NCI-H1436 treated with DMSO at 0.1 percent for 48 hours (cell line): ENCODE measurements around the gene BFSP1.

Source experiments
- DNase-seq: peaks from one replicate; lab custom pipeline; 2025; lab: John Stamatoyannopoulos, UW

The BFSP1 gene

GRCh38 chr20:17519606-17520285 lies 11.4 kb downstream of the BFSP1 start:
- DNase-seq, result no peak

GRCh38 chr20:17518339-17519052 lies 12.7 kb downstream of the BFSP1 start:
- DNase-seq, result no peak

GRCh38 chr20:17515053-17515452 lies 16.1 kb downstream of the BFSP1 start:
- no peak for DNase-seq

- DNase-seq, result no peak
Observed at GRCh38 chr20:17513939-17514338, 17.2 kb downstream of the BFSP1 start.

GRCh38 chr20:17511401-17511800 lies 19.8 kb downstream of the BFSP1 start:
- no peak for DNase-seq

- DNase-seq, result no peak
Observed at GRCh38 chr20:17510548-17510947, 20.6 kb downstream of the BFSP1 start.

- no peak for DNase-seq
Observed at GRCh38 chr20:17508756-17509155, 22.4 kb downstream of the BFSP1 start.

- DNase-seq, result no peak
Observed at GRCh38 chr20:17507531-17507930, 23.6 kb downstream of the BFSP1 start.

GRCh38 chr20:17507032-17507431 lies 24.1 kb downstream of the BFSP1 start:
- no peak for DNase-seq

- no peak for DNase-seq
Observed at GRCh38 chr20:17505636-17506517, 25.3 kb downstream of the BFSP1 start.

GRCh38 chr20:17504898-17505635 lies 26.1 kb downstream of the BFSP1 start:
- no peak for DNase-seq

GRCh38 chr20:17504066-17504897 lies 26.9 kb downstream of the BFSP1 start:
- no peak for DNase-seq

- no peak for DNase-seq
Observed at GRCh38 chr20:17503301-17504065, 27.7 kb downstream of the BFSP1 start.

GRCh38 chr20:17502105-17502504 lies 29.1 kb downstream of the BFSP1 start:
- DNase-seq, result no peak

GRCh38 chr20:17501701-17502100 lies 29.5 kb downstream of the BFSP1 start:
- DNase-seq, result no peak

- no peak for DNase-seq
Observed at GRCh38 chr20:17500826-17501225, 30.4 kb downstream of the BFSP1 start.

- DNase-seq, result no peak
Observed at GRCh38 chr20:17500271-17500670, 30.9 kb downstream of the BFSP1 start.

- DNase-seq, result no peak
Observed at GRCh38 chr20:17499041-17499440, 32.1 kb downstream of the BFSP1 start.

- DNase-seq, result no peak
Observed at GRCh38 chr20:17498641-17499040, 32.5 kb downstream of the BFSP1 start.

GRCh38 chr20:17497821-17498580 lies 33.2 kb downstream of the BFSP1 start:
- DNase-seq, result no peak
